Epithelial cell of proximal tubule (primary cell): ENCODE data around the gene NOD1. TPM values are rescaled to one million over a fixed set of nuclear protein-coding genes. Genes with fewer than 3 reads are reported as not detected.
"Not testable (repeated sequence)": the region's sequence is repeated elsewhere in the genome, so short reads cannot be mapped to it uniquely, and the experiment has no call there.

Experiments
- DNase-seq: peaks from one replicate; pipeline ENCODE4 v3.0.0-alpha.2; 2011; ENCODE audit warnings: low read depth
- H3K4me3 ChIP-seq: 2 replicates; pipeline ENCODE4 v1.5.1; 2011; ENCODE audit warnings: low read depth, mild to moderate bottlenecking, low read length
- total RNA-seq: library from RNA; depleted of rRNA; stranded (reverse); fragments of >200 nt; gene quantifications from 2 replicates; pipeline ENCODE4 v1.2.3, GENCODE V29; 2015
- TF ChIP-seq, protein P1 (sequence below): conservative IDR thresholded peaks from 2 replicates; pipeline ENCODE4 v1.5.1; 2012; ENCODE audit warnings: low read depth, mild to moderate bottlenecking, low read length

The NOD1 gene, protein sequence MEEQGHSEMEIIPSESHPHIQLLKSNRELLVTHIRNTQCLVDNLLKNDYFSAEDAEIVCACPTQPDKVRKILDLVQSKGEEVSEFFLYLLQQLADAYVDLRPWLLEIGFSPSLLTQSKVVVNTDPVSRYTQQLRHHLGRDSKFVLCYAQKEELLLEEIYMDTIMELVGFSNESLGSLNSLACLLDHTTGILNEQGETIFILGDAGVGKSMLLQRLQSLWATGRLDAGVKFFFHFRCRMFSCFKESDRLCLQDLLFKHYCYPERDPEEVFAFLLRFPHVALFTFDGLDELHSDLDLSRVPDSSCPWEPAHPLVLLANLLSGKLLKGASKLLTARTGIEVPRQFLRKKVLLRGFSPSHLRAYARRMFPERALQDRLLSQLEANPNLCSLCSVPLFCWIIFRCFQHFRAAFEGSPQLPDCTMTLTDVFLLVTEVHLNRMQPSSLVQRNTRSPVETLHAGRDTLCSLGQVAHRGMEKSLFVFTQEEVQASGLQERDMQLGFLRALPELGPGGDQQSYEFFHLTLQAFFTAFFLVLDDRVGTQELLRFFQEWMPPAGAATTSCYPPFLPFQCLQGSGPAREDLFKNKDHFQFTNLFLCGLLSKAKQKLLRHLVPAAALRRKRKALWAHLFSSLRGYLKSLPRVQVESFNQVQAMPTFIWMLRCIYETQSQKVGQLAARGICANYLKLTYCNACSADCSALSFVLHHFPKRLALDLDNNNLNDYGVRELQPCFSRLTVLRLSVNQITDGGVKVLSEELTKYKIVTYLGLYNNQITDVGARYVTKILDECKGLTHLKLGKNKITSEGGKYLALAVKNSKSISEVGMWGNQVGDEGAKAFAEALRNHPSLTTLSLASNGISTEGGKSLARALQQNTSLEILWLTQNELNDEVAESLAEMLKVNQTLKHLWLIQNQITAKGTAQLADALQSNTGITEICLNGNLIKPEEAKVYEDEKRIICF
- total RNA-seq, result 5.1 and 5.8 TPM in 2 replicates

DNA sequence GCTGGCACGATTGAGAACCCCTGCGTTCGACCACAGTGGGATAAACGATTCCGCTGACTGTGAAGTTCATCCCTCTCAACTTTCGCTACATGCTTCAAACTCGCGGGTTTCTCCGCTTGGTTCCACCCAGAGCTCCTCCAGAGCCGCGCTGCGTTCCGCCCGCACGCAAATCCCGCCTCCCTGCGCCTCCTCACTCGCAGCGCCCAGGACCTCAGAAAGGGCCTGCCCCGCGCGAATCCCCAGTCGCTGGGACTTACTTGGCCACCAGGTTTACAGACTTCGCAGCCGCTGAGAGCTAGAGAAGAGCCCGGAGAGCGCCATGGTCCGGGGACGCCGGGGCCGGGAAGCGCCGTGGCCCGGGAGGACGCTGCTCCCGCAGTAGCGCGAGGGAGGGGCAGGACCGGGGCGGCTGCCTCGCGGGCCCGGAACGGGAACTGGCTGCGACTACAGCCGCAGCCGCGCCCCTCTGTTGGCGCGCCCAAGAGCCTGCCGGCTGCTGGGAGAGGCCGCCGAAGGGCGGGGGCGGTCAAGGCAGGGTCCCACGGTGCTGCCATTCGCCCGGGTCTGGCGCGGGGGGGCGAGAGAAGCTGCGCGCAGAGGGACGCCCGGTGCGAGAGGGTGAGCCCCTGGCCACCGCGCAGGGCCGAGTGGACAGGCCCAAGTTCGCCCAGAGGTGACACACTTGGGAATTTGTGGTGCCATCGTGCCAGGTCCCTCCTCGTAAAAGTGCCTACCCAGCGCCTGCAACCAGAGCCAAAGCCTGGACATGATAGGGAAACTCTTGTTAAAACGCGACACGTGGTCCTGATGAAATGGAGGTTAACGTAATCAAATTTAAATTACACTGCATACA, at the start of gene NOD1:
NOD1 (minus strand) TSS at position 436 of the 853 bp plus-strand sequence. CDS start 21,863 bp downstream, outside the sequence.
- DNase-seq, result no peak
- H3K4me3 ChIP-seq, result peak within 1 kb of the TSS; percentile 76
- TF ChIP-seq, protein P1, sequence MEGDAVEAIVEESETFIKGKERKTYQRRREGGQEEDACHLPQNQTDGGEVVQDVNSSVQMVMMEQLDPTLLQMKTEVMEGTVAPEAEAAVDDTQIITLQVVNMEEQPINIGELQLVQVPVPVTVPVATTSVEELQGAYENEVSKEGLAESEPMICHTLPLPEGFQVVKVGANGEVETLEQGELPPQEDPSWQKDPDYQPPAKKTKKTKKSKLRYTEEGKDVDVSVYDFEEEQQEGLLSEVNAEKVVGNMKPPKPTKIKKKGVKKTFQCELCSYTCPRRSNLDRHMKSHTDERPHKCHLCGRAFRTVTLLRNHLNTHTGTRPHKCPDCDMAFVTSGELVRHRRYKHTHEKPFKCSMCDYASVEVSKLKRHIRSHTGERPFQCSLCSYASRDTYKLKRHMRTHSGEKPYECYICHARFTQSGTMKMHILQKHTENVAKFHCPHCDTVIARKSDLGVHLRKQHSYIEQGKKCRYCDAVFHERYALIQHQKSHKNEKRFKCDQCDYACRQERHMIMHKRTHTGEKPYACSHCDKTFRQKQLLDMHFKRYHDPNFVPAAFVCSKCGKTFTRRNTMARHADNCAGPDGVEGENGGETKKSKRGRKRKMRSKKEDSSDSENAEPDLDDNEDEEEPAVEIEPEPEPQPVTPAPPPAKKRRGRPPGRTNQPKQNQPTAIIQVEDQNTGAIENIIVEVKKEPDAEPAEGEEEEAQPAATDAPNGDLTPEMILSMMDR, result no peak

DNA sequence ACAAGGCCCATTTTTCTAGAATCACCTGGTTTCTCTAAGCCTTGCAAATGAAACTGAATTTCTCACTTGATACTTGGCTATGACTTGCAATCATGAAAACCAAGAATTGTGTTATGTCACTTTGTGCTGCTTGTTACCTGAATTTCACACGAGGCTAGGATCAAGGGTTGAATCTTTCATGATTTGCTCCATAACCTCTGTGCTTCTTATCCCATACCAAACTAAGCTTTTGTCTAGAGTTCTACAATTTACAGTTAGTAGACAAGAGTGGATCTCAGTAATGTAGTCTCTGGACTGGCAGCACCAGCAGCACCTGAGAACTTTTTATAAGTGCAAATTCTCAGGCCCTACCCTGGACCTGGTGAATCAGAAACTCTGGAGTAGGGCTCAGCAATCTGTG, 48.7 kb upstream of the NOD1 start:
- not testable (repeated sequence) for DNase-seq, H3K4me3 ChIP-seq

GRCh38 chr7:30526163-30526562, 47.6 kb upstream of the NOD1 start:
- TF ChIP-seq, protein P1, result no peak
- DNase-seq, result no peak
- no peak overlapping the region for H3K4me3 ChIP-seq

- no peak overlapping the region for H3K4me3 ChIP-seq
- no peak for DNase-seq
Measured at GRCh38 chr7:30525429-30525828, 46.8 kb upstream of the NOD1 start.

DNA sequence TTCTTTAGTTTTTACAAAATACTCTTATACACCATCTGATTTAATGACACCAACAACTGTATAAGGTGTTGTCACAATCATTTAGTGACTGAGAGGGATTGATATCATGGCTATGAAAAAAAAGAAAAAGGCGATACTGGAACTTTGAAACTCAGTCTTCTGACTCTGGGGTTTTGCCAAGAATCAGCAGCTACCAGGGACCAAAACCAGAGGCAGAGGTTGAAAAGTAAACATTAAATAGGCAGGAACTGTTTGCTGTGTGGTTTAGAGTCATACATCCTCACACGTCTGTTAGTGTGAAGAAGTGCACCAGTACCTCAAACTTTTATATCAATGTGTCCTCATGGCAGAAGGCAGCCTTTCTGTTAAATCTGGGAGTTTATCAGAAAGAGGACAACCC, 46.0 kb upstream of the NOD1 start:
- no peak for DNase-seq
- no peak overlapping the region for H3K4me3 ChIP-seq
- TF ChIP-seq, protein P1, result no peak

More at GRCh38 chr7:30525429-30525828, 46.8 kb upstream of the NOD1 start:
- TF ChIP-seq, protein P1, result no peak

- H3K4me3 ChIP-seq, result no peak overlapping the region
- TF ChIP-seq, protein P1, result no peak
- no peak for DNase-seq
Measured at GRCh38 chr7:30523466-30523865, 44.9 kb upstream of the NOD1 start.
